Memory B cell (primary cell): ENCODE results near the gene PIAS4.
A peak's percentile ranks its signal among the peaks of the same experiment; 100 is the strongest.

ENCODE experiments used
- ATAC-seq: fragments of 150-1000 bp; cut with Tn5 transposase; 2 replicates; pipeline ENCODE4 v1.10.0; 2021; ENCODE audit warnings: low read depth, mild to moderate bottlenecking, moderate library complexity
- DNase-seq, 2 donors: peaks; one replicate each; pipeline ENCODE4 v3.0.0; 2022; ENCODE audit warnings: low spot score in 2 of 2
- H3K27ac Mint-ChIP-seq: one replicate; pipeline ENCODE4 v1.8.0; 2022; ENCODE audit warnings: mild to moderate bottlenecking, moderate library complexity, mixed read lengths
- H3K27me3 Mint-ChIP-seq: one replicate; pipeline ENCODE4 v1.8.0; 2022; ENCODE audit warnings: mixed read lengths
- H3K36me3 Mint-ChIP-seq: one replicate; pipeline ENCODE4 v1.8.0; 2022; ENCODE audit warnings: mild to moderate bottlenecking, mixed read lengths
- H3K4me1 Mint-ChIP-seq: one replicate; pipeline ENCODE4 v1.8.0; 2022; ENCODE audit warnings: mixed read lengths
- H3K4me3 Mint-ChIP-seq: one replicate; pipeline ENCODE4 v1.8.0; 2022; ENCODE audit warnings: mild to moderate bottlenecking, moderate library complexity, mixed read lengths
- H3K9me3 Mint-ChIP-seq: one replicate; pipeline ENCODE4 v1.8.0; 2022; ENCODE audit warnings: mixed read lengths

The PIAS4 gene

DNA sequence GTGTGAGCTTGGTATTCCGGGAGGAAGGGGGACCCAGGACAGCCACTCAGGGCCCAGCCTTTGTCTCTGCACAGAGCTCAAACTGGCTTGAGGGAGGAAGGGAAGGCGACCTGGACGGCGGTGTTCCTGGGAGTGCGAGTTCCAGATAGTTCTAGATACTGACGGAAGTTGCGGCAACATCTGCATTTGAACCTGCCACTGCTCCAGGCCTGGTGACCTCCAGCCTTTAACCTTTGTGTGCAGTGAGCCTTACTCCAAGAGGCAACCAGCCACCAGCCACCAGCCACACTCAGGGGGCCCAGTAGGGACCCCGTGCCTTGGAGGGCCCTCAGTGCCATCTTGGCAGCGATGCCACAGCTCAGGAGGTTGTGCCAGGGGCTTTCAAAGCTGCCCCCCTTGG is 74.6 kb downstream of the PIAS4 start:
- no peak for DNase-seq
- H3K9me3 Mint-ChIP-seq: no peaks in the 10 kb centered on the region
- no peaks in the 10 kb centered on the region for H3K36me3 Mint-ChIP-seq
- ATAC-seq: no peak
- H3K27ac Mint-ChIP-seq: no peak overlapping the region
- H3K4me1 Mint-ChIP-seq: peaks cover 10% of the 10 kb centered on the region
- no peaks in the 10 kb centered on the region for H3K27me3 Mint-ChIP-seq
- H3K4me3 Mint-ChIP-seq: no peak overlapping the region

DNA sequence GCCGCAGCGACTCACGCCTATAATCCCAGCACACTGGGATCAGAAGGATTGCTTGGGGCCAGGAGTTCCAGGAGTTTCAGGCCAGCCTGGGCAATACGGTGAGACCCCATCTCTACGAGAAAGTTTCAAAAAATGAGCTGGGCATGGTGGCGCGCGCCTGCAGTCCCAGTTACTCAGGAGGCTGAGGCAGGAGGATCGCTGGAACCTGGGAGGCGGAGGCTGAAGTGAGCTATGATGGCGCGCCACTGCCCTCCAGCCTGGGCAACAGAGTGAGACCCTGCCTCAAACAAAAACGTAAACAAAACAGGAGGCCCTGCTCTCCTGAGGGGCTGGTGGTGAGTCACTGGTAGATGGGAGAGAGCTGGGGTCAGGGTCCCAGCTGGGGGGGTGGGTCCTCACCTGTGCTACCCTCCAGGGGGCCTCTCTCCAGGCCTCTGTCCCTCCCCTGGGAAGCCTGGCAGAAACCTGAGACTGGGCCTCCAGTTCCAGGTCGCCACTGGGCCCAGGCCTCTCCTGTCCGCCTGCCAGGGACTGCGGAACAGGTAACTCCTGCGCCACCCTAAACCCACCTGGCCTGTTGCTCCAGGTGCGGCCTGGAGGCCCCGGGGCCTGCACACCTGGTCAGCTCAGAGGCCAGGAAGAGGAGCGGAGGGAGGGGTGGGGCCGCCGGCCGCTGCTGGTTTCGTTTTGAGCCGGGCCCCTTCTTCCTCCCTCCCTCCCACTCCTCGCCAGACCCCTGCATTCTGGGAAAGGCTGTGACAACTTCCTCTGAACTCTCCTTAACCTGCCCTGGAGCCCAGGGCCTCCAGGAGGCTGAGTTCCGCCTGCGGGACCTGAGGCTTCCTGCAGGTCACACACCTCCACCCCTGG is 76.4 kb downstream of the PIAS4 start:
- DNase-seq (no peak), ATAC-seq (peak; percentile 66)
- H3K27ac Mint-ChIP-seq: peak overlapping the region; percentile 30
- H3K27me3 Mint-ChIP-seq: no peaks in the 10 kb centered on the region
- no peaks in the 10 kb centered on the region for H3K9me3 Mint-ChIP-seq
- H3K4me3 Mint-ChIP-seq: peak overlapping the region; percentile 82
- H3K4me1 Mint-ChIP-seq: peaks cover 5% of the 10 kb centered on the region
- H3K36me3 Mint-ChIP-seq: no peaks in the 10 kb centered on the region

DNA sequence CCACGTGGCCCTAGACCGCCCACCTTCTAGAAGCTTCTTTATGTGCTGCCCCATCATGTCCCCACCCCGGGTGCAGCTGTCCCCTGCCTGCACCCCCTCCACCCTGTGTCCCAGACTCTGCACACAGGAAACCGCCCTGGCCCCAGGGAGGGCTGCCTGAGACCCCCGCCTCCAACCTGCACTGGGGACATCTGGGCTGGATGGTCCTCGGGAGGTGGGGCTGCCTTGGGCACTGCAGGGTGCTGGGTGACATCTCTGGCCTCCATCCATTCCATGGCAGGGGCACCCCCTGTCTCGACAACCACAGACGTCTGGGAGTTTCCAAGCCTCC is 77.0 kb downstream of the PIAS4 start:
- ATAC-seq: peak; percentile 6
- no peaks in the 10 kb centered on the region for H3K9me3 Mint-ChIP-seq
- no peak for DNase-seq
- H3K4me3 Mint-ChIP-seq: peak overlapping the region; percentile 82
- peaks cover under 1% of the 10 kb centered on the region for H3K36me3 Mint-ChIP-seq
- H3K27ac Mint-ChIP-seq: peak overlapping the region; percentile 30
- H3K27me3 Mint-ChIP-seq: no peaks in the 10 kb centered on the region
- peaks cover 5% of the 10 kb centered on the region for H3K4me1 Mint-ChIP-seq

DNA sequence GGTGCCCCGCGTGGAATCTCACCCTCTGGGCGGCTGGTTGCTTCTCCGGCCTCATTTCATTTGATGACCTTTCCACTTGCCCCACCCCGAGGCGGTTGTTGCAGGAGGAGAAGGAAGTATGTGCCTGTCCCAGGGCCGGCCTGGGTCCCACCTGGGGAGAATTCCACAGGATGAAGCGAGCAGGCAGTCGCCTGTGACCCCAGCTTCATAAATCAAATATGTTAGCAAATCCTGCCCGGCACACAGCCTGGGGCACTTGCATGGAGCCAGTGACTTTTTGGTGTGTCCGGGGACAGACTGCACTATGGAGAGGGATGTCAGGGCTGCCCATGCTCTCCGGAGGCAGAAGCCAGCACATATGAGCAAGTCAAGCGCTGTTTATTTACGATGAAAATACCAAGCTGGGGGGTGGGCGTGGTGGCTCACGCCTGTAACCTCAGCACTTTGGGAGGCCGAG is 78.9 kb downstream of the PIAS4 start:
- no peak overlapping the region for H3K27ac Mint-ChIP-seq
- H3K27me3 Mint-ChIP-seq: no peaks in the 10 kb centered on the region
- H3K36me3 Mint-ChIP-seq: peaks cover 1% of the 10 kb centered on the region
- no peak for ATAC-seq
- H3K9me3 Mint-ChIP-seq: no peaks in the 10 kb centered on the region
- H3K4me1 Mint-ChIP-seq: peaks cover 5% of the 10 kb centered on the region
- no peak overlapping the region for H3K4me3 Mint-ChIP-seq
- no peak for DNase-seq

DNA sequence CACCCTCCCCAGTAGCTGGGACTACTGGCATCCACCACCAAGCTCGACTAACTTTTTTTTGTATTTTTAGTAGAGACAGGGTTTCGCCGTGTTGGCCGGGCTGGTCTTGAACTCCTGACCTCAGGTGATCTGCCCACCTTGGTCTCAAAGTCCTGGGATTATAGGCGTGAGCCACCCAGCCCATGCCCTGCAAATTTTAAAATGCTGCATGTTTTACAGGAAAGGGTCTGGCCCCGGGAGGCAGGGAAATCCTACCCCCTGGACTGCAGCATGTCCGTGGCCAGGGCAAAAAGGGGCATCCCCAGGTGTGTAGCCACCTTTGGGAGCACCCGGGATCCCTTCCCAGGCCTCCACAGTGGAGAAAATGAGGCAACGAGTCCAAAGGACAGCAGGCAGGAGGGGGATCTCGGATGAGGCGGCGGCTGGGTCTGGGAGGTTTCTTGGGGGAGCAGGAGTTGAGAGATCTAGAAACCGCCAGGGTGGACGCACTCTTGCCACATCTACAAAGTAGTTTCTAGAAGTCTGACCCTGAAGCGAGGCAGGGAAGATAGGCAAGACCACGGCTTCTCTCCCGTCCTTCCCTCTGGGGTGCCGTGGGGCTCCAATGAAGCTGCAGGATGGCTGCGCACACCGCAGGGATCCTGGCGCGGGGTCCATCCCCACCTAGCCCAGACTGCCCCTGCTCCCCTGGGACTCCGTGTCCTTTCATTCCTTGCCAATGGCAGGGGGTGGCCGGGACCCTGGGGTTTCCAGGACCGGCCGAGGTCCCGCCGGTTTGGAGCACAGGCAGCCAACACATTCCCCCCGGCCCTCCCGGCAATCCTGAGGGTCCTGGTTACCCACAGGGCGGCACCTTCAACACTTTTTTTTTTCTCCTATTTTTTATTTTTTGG is 80.5 kb downstream of the PIAS4 start:
- no peak overlapping the region for H3K4me3 Mint-ChIP-seq
- no peak for ATAC-seq
- no peaks in the 10 kb centered on the region for H3K27me3 Mint-ChIP-seq
- DNase-seq: no peak
- no peak overlapping the region for H3K27ac Mint-ChIP-seq
- no peaks in the 10 kb centered on the region for H3K9me3 Mint-ChIP-seq
- H3K4me1 Mint-ChIP-seq: peaks cover 5% of the 10 kb centered on the region
- peaks cover 1% of the 10 kb centered on the region for H3K36me3 Mint-ChIP-seq

DNA sequence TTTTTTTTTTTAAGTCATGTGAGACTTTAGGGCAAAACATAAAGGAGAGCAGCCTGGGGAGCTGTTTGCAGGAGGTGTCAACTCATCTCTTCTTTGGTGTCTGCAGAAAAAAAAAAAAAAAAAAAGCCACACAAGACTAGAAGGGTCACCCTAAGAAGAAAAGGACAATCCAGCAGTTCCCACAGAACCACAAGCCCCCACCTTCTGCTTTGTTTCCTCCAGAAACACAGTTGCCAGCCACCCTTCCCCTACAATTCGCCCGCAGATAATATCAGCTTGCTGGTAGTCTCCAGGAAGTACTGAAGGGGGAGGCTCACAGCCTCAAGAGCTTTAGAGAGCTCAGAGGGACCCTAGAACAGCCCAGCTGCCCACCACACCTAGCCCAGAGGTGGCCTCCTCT is 81.4 kb downstream of the PIAS4 start:
- H3K36me3 Mint-ChIP-seq: peaks cover 6% of the 10 kb centered on the region
- peak overlapping the region; percentile 28 for H3K27ac Mint-ChIP-seq
- ATAC-seq (no peak), DNase-seq (no peak)
- no peaks in the 10 kb centered on the region for H3K27me3 Mint-ChIP-seq
- H3K9me3 Mint-ChIP-seq: no peaks in the 10 kb centered on the region
- H3K4me1 Mint-ChIP-seq: peaks cover 3% of the 10 kb centered on the region
- no peak overlapping the region for H3K4me3 Mint-ChIP-seq
